AG04449 (cell line): ENCODE measurements around the gene RANBP17.

Experiments used
- CTCF ChIA-PET: fragments of 350-600 bp; formaldehyde crosslinking; extraction: SDS; loops from one replicate; lab custom pipeline; 2021; ENCODE audit warnings: antibody characterized with exemption; lab: Yijun Ruan, JAX
- POLR2A ChIA-PET: fragments of 400-600, 350-600 bp; formaldehyde crosslinking; extraction: SDS; loops from one replicate; lab custom pipeline; 2020; ENCODE audit warnings: antibody characterized with exemption, inconsistent platforms; lab: Yijun Ruan, JAX
- DNase-seq: peaks from one replicate; pipeline ENCODE4 v3.0.0-alpha.2; 2010; ENCODE audit warnings: low read depth, low spot score
- H3K4me3 ChIP-seq: 2 replicates; pipeline ENCODE4 v1.5.1; 2011; ENCODE audit warnings: low read depth, mild to moderate bottlenecking, control low read depth, low read length
- CTCF ChIP-seq: IDR thresholded peaks from one replicate; pipeline ENCODE4 v1.5.1; 2011; ENCODE audit warnings: mild to moderate bottlenecking, moderate library complexity, low read length, control low read depth, inconsistent platforms; ENCODE audit not compliant: insufficient read depth; ENCODE audit errors: missing control alignments

RANBP17 gene

GRCh38 chr5:171226864-171227263 lies 365.0 kb downstream of the RANBP17 start:
- no peak for DNase-seq
- CTCF ChIA-PET: interaction anchor here (1.0 to 3.5 kb wide), 5 partner anchors 9 to 482 kb away, joined by 4 to 14 read pairs (median 6); no protein-coding TSS in a partner anchor
- TF ChIP-seq CTCF: no peak
- POLR2A ChIA-PET: no interaction called here
- no peak overlapping the region for H3K4me3 ChIP-seq

- no peak for DNase-seq
- H3K4me3 ChIP-seq: no peak overlapping the region
- no peak for TF ChIP-seq CTCF
- POLR2A ChIA-PET: no interaction called here
- CTCF ChIA-PET: interaction anchor here (0.7 to 2.9 kb wide), 3 partner anchors 10 to 105 kb away, joined by 3 to 14 read pairs (median 3); no protein-coding TSS in a partner anchor
These were observed 374.8 kb downstream of the RANBP17 start for GRCh38 chr5:171236651-171237050.

GRCh38 chr5:171242521-171242920 lies 380.7 kb downstream of the RANBP17 start:
- POLR2A ChIA-PET: no interaction called here
- H3K4me3 ChIP-seq: no peak overlapping the region
- DNase-seq: no peak
- TF ChIP-seq CTCF: no peak
- CTCF ChIA-PET: interaction anchor here (1.4 kb wide), 1 partner anchor 498 kb away, joined by 3 read pairs; no protein-coding TSS in a partner anchor

- ChIA-PET CTCF (interaction anchor here (1.2 kb wide), 1 partner anchor 26 kb away, joined by 3 read pairs; no protein-coding TSS in a partner anchor), POLR2A (no interaction called here)
- DNase-seq: no peak
- TF ChIP-seq CTCF: no peak
- H3K4me3 ChIP-seq: no peak overlapping the region
These were observed 384.4 kb downstream of the RANBP17 start for GRCh38 chr5:171246231-171246630.

GRCh38 chr5:171249460-171249859 lies 387.6 kb downstream of the RANBP17 start:
- no peak for TF ChIP-seq CTCF
- no peak overlapping the region for H3K4me3 ChIP-seq
- DNase-seq: no peak
- ChIA-PET POLR2A (interaction anchor here (0.7 kb wide), 1 partner anchor 60 kb away, joined by 3 read pairs; no protein-coding TSS in a partner anchor), CTCF (interaction anchor here (1.8 kb wide), 1 partner anchor 12 kb away, joined by 3 read pairs; no protein-coding TSS in a partner anchor)

- no peak for DNase-seq
- no peak for TF ChIP-seq CTCF
- ChIA-PET POLR2A (interaction anchor here (0.6 kb wide), 1 partner anchor 756 kb away, joined by 3 read pairs; the partner anchor contains the start of gene FBXW11), CTCF (interaction anchor here (1.2 kb wide), 1 partner anchor 87 kb away, joined by 3 read pairs; no protein-coding TSS in a partner anchor)
- H3K4me3 ChIP-seq: no peak overlapping the region
These were observed 388.9 kb downstream of the RANBP17 start for GRCh38 chr5:171250738-171251137.
